ENCODE data around the gene UGT1A6. TPM values are rescaled to one million over a fixed set of nuclear protein-coding genes. Genes with fewer than 3 reads are reported as not detected.
"Not testable (repeated sequence)": the region's sequence is repeated elsewhere in the genome, so short reads cannot be mapped to it uniquely, and the experiment has no call there.

Gene UGT1A6
- total RNA-seq: 3.2 TPM
- long read RNA-seq: 0 reads

DNA sequence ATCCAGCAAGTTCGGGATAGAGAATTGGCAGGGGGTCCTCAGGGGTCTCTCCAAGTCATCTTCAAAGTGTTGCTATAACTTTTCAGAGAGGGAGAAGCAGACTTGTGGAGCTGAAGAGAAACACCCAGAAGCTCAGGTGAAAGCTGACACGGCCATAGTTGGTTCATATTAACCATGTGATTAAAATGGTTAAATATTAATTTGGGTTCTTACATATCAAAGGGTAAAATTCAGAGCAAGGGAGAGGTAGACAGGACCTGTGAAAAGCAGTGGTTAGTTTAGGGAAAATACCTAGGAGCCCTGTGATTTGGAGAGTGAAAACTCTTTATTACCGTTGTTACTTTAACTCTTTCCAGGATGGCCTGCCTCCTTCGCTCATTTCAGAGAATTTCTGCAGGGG is at the start of gene UGT1A6:
TSS of gene UGT1A6 (plus strand) at position 243 of the 400 bp plus-strand sequence. CDS start at position 358, 115 bp downstream.
- no peak within 1 kb of the TSS for H3K4me3 ChIP-seq
- no peaks in the 10 kb centered on the region for H3K9me3 ChIP-seq
- no peaks in the 10 kb centered on the region for H3K36me3 ChIP-seq
- no peak within 1 kb of the TSS for H3K27ac ChIP-seq
- no peaks in the 10 kb centered on the region for H3K4me1 ChIP-seq
- intact Hi-C loops (cut with DNase I): no loop called here
- TF ChIP-seq, protein P1, sequence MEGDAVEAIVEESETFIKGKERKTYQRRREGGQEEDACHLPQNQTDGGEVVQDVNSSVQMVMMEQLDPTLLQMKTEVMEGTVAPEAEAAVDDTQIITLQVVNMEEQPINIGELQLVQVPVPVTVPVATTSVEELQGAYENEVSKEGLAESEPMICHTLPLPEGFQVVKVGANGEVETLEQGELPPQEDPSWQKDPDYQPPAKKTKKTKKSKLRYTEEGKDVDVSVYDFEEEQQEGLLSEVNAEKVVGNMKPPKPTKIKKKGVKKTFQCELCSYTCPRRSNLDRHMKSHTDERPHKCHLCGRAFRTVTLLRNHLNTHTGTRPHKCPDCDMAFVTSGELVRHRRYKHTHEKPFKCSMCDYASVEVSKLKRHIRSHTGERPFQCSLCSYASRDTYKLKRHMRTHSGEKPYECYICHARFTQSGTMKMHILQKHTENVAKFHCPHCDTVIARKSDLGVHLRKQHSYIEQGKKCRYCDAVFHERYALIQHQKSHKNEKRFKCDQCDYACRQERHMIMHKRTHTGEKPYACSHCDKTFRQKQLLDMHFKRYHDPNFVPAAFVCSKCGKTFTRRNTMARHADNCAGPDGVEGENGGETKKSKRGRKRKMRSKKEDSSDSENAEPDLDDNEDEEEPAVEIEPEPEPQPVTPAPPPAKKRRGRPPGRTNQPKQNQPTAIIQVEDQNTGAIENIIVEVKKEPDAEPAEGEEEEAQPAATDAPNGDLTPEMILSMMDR (IDR thresholded peaks at IDR 0.05): no peak
- H3K27me3 ChIP-seq: no peaks in the 10 kb centered on the region
- DNase-seq (no peak), ATAC-seq (no peak)

DNA sequence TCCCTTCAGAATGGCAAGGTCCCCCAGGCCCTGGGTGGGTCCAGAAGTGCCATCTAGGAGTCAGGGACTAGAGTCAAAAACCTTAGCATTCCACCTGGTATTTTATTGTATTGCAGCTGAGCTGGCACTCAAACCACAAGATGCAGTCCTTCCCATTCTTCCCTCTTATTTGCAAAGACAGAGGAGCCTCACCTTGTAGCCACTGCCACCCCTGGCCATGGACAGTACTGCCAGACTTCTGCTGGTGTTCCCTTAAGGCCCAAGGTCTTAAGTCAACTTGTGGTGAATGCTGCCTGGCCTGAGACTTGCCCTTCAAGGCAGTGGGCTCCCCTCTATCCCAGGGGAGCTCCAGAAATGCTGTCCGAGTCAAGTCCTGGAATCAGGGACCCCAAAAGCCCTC is 49.6 kb upstream of the UGT1A6 start:
- Histone ChIP-seq H3K36me3 (no peaks in the 10 kb centered on the region), H3K27me3 (no peaks in the 10 kb centered on the region), H3K9me3 (no peaks in the 10 kb centered on the region), H3K27ac (no peak overlapping the region), H3K4me1 (no peaks in the 10 kb centered on the region), H3K4me3 (no peak overlapping the region)
- intact Hi-C loops (cut with DNase I): no loop called here
- peak; percentile 42 for ATAC-seq
- TF ChIP-seq, protein P1 (IDR thresholded peaks at IDR 0.05): no peak
- DNase-seq: no peak

DNA sequence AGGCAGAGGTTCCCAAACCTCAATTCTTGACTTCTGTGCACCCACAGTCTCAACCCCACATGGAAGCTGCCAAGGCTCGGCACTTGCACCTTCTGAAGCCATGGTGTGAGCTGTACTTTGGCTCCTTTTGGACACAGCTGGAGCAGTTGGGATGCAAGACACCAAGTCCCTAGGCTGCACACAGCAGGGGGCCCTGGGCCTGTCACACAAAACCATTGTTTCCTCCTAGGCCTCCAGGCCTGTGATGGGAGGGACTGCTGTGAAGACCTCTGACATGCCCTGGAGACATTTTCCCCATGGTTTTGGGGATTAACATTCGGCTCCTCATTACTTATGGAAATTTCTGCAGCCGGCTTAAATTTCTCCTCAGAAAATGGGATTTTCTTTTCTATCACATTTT is 46.7 kb upstream of the UGT1A6 start:
- intact Hi-C loops (cut with DNase I); H3K36me3 ChIP-seq; H3K27ac ChIP-seq; ATAC-seq; DNase-seq; H3K27me3 ChIP-seq; H3K9me3 ChIP-seq; H3K4me1 ChIP-seq; H3K4me3 ChIP-seq: not testable (repeated sequence)

DNA sequence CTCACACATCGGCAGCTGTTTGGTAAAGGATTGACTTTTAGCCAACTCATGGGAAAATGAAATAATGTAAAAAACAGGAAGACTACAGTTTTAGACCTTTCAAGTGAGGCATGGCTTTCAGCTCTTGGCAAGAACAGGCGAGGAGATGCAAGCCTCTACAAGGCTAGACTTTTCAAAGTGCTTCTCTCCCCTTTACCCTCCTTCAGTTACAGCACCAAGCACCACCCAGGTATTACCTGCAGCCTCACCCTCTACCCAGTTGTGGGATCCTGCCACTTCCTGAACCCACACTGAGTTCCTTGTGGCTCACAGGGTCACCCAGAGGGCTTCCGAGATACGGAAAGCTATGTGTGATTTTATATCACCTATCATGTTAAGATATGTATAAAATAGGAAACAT is 41.7 kb upstream of the UGT1A6 start:
- no peaks in the 10 kb centered on the region for H3K36me3 ChIP-seq
- ATAC-seq: no peak
- H3K27ac ChIP-seq: no peak overlapping the region
- no peaks in the 10 kb centered on the region for H3K4me1 ChIP-seq
- H3K9me3 ChIP-seq: no peaks in the 10 kb centered on the region
- no peak overlapping the region for H3K4me3 ChIP-seq
- intact Hi-C loops (cut with DNase I): no loop called here
- TF ChIP-seq, protein P1 (IDR thresholded peaks at IDR 0.05): no peak
- H3K27me3 ChIP-seq: no peaks in the 10 kb centered on the region
- DNase-seq: no peak

DNA sequence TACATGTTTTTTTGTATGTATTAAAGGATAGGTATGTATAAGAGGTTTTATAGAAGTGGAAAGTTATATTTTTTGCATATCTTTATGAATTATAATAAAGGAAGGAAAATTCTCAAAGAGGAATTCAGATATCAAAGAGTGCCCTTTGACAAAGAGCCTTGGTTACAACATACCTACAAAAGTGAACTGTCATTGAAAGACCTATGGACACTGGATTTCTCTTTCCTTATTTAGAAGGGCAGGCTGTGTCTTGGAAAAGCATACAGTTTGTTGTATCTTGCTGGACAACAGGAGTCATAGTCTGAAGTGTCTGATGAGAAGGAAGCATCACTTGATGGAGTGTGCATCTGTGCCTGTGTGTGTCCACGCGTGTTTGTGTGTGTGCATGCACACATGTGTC is 41.3 kb upstream of the UGT1A6 start:
- intact Hi-C loops (cut with DNase I): no loop called here
- H3K4me1 ChIP-seq: no peaks in the 10 kb centered on the region
- TF ChIP-seq, protein P1 (IDR thresholded peaks at IDR 0.05): no peak
- H3K27me3 ChIP-seq: no peaks in the 10 kb centered on the region
- H3K36me3 ChIP-seq: no peaks in the 10 kb centered on the region
- H3K9me3 ChIP-seq: no peaks in the 10 kb centered on the region
- no peak for ATAC-seq
- DNase-seq: no peak
- no peak overlapping the region for H3K4me3 ChIP-seq
- no peak overlapping the region for H3K27ac ChIP-seq

DNA sequence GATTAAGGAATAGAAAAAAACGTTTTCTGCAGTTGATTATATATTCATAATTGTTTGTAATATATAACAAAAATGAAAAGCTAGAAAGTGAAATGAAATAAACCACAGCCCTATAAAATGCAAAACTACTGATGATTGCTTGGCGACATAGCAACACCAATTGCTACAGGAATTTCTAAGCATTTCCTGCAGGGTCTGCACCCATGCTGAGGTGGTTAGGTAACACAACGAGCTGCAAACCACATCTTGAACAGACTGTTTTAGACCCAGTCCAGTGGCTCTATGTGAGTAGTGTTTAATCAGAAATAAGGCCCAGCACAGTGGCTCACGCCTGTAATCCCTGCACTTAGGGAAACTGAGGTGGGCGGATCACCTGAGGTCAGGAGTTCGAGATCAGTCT is 38.2 kb upstream of the UGT1A6 start:
- TF ChIP-seq, protein P1 (IDR thresholded peaks at IDR 0.05): no peak
- Histone ChIP-seq H3K4me3 (no peak overlapping the region), H3K9me3 (no peaks in the 10 kb centered on the region), H3K27me3 (no peaks in the 10 kb centered on the region), H3K27ac (no peak overlapping the region), H3K4me1 (no peaks in the 10 kb centered on the region), H3K36me3 (no peaks in the 10 kb centered on the region)
- intact Hi-C loops (cut with DNase I): no loop called here
- DNase-seq: no peak
- ATAC-seq: no peak
